ENCODE measurements around the gene ABCC4. TPM values are rescaled to one million over a fixed set of nuclear protein-coding genes. Genes with fewer than 3 reads are reported as not detected.

The ABCC4 gene
- total and polyA plus RNA-seq, 2 donors (not counting 1 experiment from before 2014, with no cell fraction given) = 35.2 to 98.8 TPM

DNA sequence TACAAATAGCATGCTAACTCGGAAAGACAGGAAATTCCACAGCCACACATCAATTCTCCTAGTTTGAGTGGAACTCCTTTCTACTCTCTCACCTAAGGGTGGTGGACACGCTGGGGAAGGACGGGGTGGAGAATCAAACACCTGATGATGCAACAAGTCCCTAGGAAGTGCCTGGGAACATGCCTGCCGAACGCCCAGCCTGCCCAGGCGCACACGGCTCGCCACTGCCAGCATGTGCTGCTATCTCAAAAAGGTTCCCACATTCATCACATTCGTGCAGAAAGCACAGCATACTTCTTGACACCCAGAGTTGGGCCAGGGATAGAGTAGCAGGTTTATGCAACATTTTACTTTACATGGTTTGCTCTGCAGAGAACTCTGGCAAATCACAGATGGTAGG is 164.6 kb downstream of the ABCC4 start:
- Histone ChIP-seq H3K4me2 (ENCODE audit: extremely low read depth, insufficient read depth, low read length) (no peak overlapping the region), H4K20me1 (ENCODE audit: control insufficient read depth, extremely low read depth, insufficient read depth, low read length) (no peaks in the 10 kb centered on the region), H3K4me3 (replicated peaks in 1 of 4; ENCODE audit: control extremely low read depth in 1 of 4, insufficient read depth in 1 of 4, low read depth in 3 of 4, low read length in 4 of 4) (no peak overlapping the region), H3K27me3 (ENCODE audit: control insufficient read depth, insufficient read depth, low read length) (no peaks in the 10 kb centered on the region), H2AFZ (ENCODE audit: low read length) (no peak overlapping the region), H3K27ac (ENCODE audit: insufficient read depth, low read length) (no peak overlapping the region), H3K9me3 (ENCODE audit: control insufficient read depth, insufficient read depth, low read depth, low read length) (no peaks in the 10 kb centered on the region), H3K36me3 (ENCODE audit: control insufficient read depth, insufficient read depth, low read length) (no peaks in the 10 kb centered on the region), H3K4me1 (ENCODE audit: control insufficient read depth, extremely low read depth, insufficient read depth, low read length) (no peaks in the 10 kb centered on the region), H3K79me2 (ENCODE audit: control insufficient read depth, insufficient read depth, low read length) (no peaks in the 10 kb centered on the region), H3K9ac (ENCODE audit: insufficient read depth, low read length) (no peak overlapping the region)
- TF ChIP-seq, protein P1, sequence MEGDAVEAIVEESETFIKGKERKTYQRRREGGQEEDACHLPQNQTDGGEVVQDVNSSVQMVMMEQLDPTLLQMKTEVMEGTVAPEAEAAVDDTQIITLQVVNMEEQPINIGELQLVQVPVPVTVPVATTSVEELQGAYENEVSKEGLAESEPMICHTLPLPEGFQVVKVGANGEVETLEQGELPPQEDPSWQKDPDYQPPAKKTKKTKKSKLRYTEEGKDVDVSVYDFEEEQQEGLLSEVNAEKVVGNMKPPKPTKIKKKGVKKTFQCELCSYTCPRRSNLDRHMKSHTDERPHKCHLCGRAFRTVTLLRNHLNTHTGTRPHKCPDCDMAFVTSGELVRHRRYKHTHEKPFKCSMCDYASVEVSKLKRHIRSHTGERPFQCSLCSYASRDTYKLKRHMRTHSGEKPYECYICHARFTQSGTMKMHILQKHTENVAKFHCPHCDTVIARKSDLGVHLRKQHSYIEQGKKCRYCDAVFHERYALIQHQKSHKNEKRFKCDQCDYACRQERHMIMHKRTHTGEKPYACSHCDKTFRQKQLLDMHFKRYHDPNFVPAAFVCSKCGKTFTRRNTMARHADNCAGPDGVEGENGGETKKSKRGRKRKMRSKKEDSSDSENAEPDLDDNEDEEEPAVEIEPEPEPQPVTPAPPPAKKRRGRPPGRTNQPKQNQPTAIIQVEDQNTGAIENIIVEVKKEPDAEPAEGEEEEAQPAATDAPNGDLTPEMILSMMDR (conservative IDR thresholded peaks at IDR 0.05 in 1 of 2, IDR thresholded peaks at IDR 0.05 in 1 of 2; ENCODE audit: low read depth in 1 of 2, low read length in 2 of 2) = no peak
- TF ChIP-seq EZH2 (IDR thresholded peaks at IDR 0.05; ENCODE audit: low read length, missing control alignments) = no peak
- no peak for DNase-seq (ENCODE audit: low read depth in 2 of 2)

DNA sequence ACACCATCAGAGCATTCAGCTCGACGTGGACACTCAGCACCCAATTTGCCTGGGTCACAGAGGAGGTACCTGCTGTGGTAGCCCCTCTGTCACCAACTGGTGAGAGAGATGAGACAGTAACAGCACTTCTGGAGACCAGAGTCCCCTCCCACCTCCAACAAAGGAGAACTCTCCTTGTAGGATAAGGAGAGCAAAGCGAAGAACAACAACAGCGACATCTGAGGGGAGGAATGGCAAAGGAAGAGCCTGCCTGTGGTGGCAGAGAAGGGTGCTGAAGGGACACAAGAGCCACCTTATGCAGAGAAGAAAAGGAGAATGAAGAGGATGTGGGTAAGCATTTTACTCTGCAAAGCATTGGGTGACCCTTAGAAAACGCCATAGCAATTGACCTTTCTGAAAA is 167.8 kb downstream of the ABCC4 start:
- Histone ChIP-seq H3K27ac (ENCODE audit: insufficient read depth, low read length) (no peak overlapping the region), H3K27me3 (ENCODE audit: control insufficient read depth, insufficient read depth, low read length) (no peaks in the 10 kb centered on the region), H4K20me1 (ENCODE audit: control insufficient read depth, extremely low read depth, insufficient read depth, low read length) (no peaks in the 10 kb centered on the region), H3K4me2 (ENCODE audit: extremely low read depth, insufficient read depth, low read length) (no peak overlapping the region), H3K9me3 (ENCODE audit: control insufficient read depth, insufficient read depth, low read depth, low read length) (no peaks in the 10 kb centered on the region), H3K9ac (ENCODE audit: insufficient read depth, low read length) (no peak overlapping the region), H2AFZ (ENCODE audit: low read length) (no peak overlapping the region), H3K4me3 (replicated peaks in 1 of 4; ENCODE audit: control extremely low read depth in 1 of 4, insufficient read depth in 1 of 4, low read depth in 3 of 4, low read length in 4 of 4) (no peak overlapping the region), H3K4me1 (ENCODE audit: control insufficient read depth, extremely low read depth, insufficient read depth, low read length) (no peaks in the 10 kb centered on the region), H3K79me2 (ENCODE audit: control insufficient read depth, insufficient read depth, low read length) (no peaks in the 10 kb centered on the region), H3K36me3 (ENCODE audit: control insufficient read depth, insufficient read depth, low read length) (no peaks in the 10 kb centered on the region)
- no peak for DNase-seq (ENCODE audit: low read depth in 2 of 2)
- TF ChIP-seq, protein P1 (conservative IDR thresholded peaks at IDR 0.05 in 1 of 2, IDR thresholded peaks at IDR 0.05 in 1 of 2; ENCODE audit: low read depth in 1 of 2, low read length in 2 of 2) = no peak
- no peak for TF ChIP-seq EZH2 (IDR thresholded peaks at IDR 0.05; ENCODE audit: low read length, missing control alignments)

DNA sequence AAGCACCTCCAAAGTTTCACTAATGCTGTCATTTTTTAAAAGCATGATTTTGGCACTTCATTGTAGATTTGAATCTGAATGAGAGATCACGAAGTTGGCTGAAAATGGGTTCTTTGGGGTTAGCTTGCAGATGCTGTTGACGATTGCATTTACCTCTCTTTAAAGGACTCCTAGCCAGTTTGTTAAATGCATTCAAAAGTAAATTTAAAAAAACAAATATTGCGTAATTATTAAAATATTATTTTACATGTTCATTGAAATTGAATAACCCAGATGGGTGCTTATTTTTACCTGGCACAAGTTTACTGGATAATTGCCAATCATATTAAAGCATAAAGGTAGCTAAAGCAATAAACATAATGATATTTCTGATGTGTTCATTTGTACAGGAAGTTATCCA is 172.2 kb downstream of the ABCC4 start:
- Histone ChIP-seq H3K4me3 (replicated peaks in 1 of 4; ENCODE audit: control extremely low read depth in 1 of 4, insufficient read depth in 1 of 4, low read depth in 3 of 4, low read length in 4 of 4) (no peak overlapping the region), H3K79me2 (ENCODE audit: control insufficient read depth, insufficient read depth, low read length) (no peaks in the 10 kb centered on the region), H2AFZ (ENCODE audit: low read length) (no peak overlapping the region), H3K9ac (ENCODE audit: insufficient read depth, low read length) (no peak overlapping the region), H3K4me2 (ENCODE audit: extremely low read depth, insufficient read depth, low read length) (no peak overlapping the region), H3K9me3 (ENCODE audit: control insufficient read depth, insufficient read depth, low read depth, low read length) (no peaks in the 10 kb centered on the region), H3K27ac (ENCODE audit: insufficient read depth, low read length) (no peak overlapping the region), H4K20me1 (ENCODE audit: control insufficient read depth, extremely low read depth, insufficient read depth, low read length) (no peaks in the 10 kb centered on the region), H3K36me3 (ENCODE audit: control insufficient read depth, insufficient read depth, low read length) (no peaks in the 10 kb centered on the region), H3K27me3 (ENCODE audit: control insufficient read depth, insufficient read depth, low read length) (no peaks in the 10 kb centered on the region), H3K4me1 (ENCODE audit: control insufficient read depth, extremely low read depth, insufficient read depth, low read length) (no peaks in the 10 kb centered on the region)
- TF ChIP-seq, protein P1 (conservative IDR thresholded peaks at IDR 0.05 in 1 of 2, IDR thresholded peaks at IDR 0.05 in 1 of 2; ENCODE audit: low read depth in 1 of 2, low read length in 2 of 2) = no peak
- no peak for TF ChIP-seq EZH2 (IDR thresholded peaks at IDR 0.05; ENCODE audit: low read length, missing control alignments)
- no peak for DNase-seq (ENCODE audit: low read depth in 2 of 2)
